Measurements from ENCODE around the gene PPP6R2. TPM values are rescaled to one million over a fixed set of nuclear protein-coding genes. Genes with fewer than 3 reads are reported as not detected.

PPP6R2 gene
- polyA plus RNA-seq, 1 donor (not counting 4 experiments of a cell fraction or from before 2014, with no cell fraction given) = 19.8 TPM

GRCh38 chr22:50294319-50294656, 48.8 kb upstream of the PPP6R2 start:
- DNase-seq (ENCODE audit: low read depth, low spot score) (no peak), FAIRE-seq (no peak)
- Histone ChIP-seq H3K9me3 (ENCODE audit: control insufficient read depth, low read depth, low read length) (no peaks in the 10 kb centered on the region), H3K4me3 (ENCODE audit: control insufficient read depth in 2 of 3, extremely low read depth in 1 of 3, insufficient read depth in 2 of 3, low read depth in 1 of 3, low read length in 3 of 3) (no peak overlapping the region), H3K27ac (ENCODE audit: control insufficient read depth, insufficient read depth, low read length) (peak overlapping the region; percentile 61), H3K36me3 (ENCODE audit: control insufficient read depth in 2 of 2, extremely low read depth in 1 of 2, insufficient read depth in 2 of 2, low read length in 2 of 2) (peaks cover 18 to 19% of the 10 kb centered on the region in 2 experiments), H3K9me1 (ENCODE audit: control insufficient read depth, extremely low read depth, insufficient read depth, low read length) (no peaks in the 10 kb centered on the region), H4K20me1 (ENCODE audit: control insufficient read depth, extremely low read depth, insufficient read depth, low read length) (peaks cover 13% of the 10 kb centered on the region), H3K4me2 (ENCODE audit: control insufficient read depth, extremely low read depth, insufficient read depth, low read depth, low read length) (peak overlapping the region; percentile 79), H2AFZ (ENCODE audit: control insufficient read depth, low read length) (no peak overlapping the region), H3K9ac (ENCODE audit: control insufficient read depth, extremely low read depth, insufficient read depth, low read length) (peak overlapping the region; percentile 50), H3K79me2 (ENCODE audit: control insufficient read depth, insufficient read depth, low read length) (peaks cover 94% of the 10 kb centered on the region), H3K4me1 (ENCODE audit: control insufficient read depth, extremely low read depth, insufficient read depth, low read length) (peaks cover 18% of the 10 kb centered on the region), H3K27me3 (ENCODE audit: control insufficient read depth, extremely low read depth, insufficient read depth, low read length) (no peaks in the 10 kb centered on the region)
- dilution Hi-C loops (cut with MboI; ENCODE audit: extremely low pct_ligation_motif_present, low sequenced_read_pairs) = no loop called here
- TF ChIP-seq CTCF (optimal IDR thresholded peaks at IDR 0.05 in 1 of 3, IDR thresholded peaks at IDR 0.05 in 1 of 3, conservative IDR thresholded peaks at IDR 0.05 in 1 of 3; ENCODE audit: extremely low read depth in 1 of 3, insufficient read depth in 2 of 3, low read length in 3 of 3) = no peak
- TF ChIP-seq EZH2 (IDR thresholded peaks at IDR 0.05; ENCODE audit: low read length) = no peak

GRCh38 chr22:50296658-50297490, 46.3 kb upstream of the PPP6R2 start:
- no peak overlapping the region for H3K4me3 ChIP-seq (ENCODE audit: control insufficient read depth in 2 of 3, extremely low read depth in 1 of 3, insufficient read depth in 2 of 3, low read depth in 1 of 3, low read length in 3 of 3)

More at GRCh38 chr22:50296658-50297490, 46.3 kb upstream of the PPP6R2 start:
- no peak for TF ChIP-seq EZH2 (IDR thresholded peaks at IDR 0.05; ENCODE audit: low read length)
- no peak for TF ChIP-seq CTCF (optimal IDR thresholded peaks at IDR 0.05 in 1 of 3, IDR thresholded peaks at IDR 0.05 in 1 of 3, conservative IDR thresholded peaks at IDR 0.05 in 1 of 3; ENCODE audit: extremely low read depth in 1 of 3, insufficient read depth in 2 of 3, low read length in 3 of 3)
- H3K9me3 ChIP-seq (ENCODE audit: control insufficient read depth, low read depth, low read length) = no peaks in the 10 kb centered on the region
- H4K20me1 ChIP-seq (ENCODE audit: control insufficient read depth, extremely low read depth, insufficient read depth, low read length) = peaks cover 18% of the 10 kb centered on the region
- H3K36me3 ChIP-seq (ENCODE audit: control insufficient read depth in 2 of 2, extremely low read depth in 1 of 2, insufficient read depth in 2 of 2, low read length in 2 of 2) = peaks cover 6 to 13% of the 10 kb centered on the region in 2 experiments
- H3K9me1 ChIP-seq (ENCODE audit: control insufficient read depth, extremely low read depth, insufficient read depth, low read length) = peaks cover 3% of the 10 kb centered on the region
- FAIRE-seq = no peak
- no peak overlapping the region for H2AFZ ChIP-seq (ENCODE audit: control insufficient read depth, low read length)
- H3K27me3 ChIP-seq (ENCODE audit: control insufficient read depth, extremely low read depth, insufficient read depth, low read length) = no peaks in the 10 kb centered on the region
- no peak for DNase-seq (ENCODE audit: low read depth, low spot score)
- peaks cover 93% of the 10 kb centered on the region for H3K79me2 ChIP-seq (ENCODE audit: control insufficient read depth, insufficient read depth, low read length)
- H3K27ac ChIP-seq (ENCODE audit: control insufficient read depth, insufficient read depth, low read length) = no peak overlapping the region
- peaks cover 37% of the 10 kb centered on the region for H3K4me1 ChIP-seq (ENCODE audit: control insufficient read depth, extremely low read depth, insufficient read depth, low read length)
- dilution Hi-C loops (cut with MboI; ENCODE audit: extremely low pct_ligation_motif_present, low sequenced_read_pairs) = no loop called here
- H3K4me2 ChIP-seq (ENCODE audit: control insufficient read depth, extremely low read depth, insufficient read depth, low read depth, low read length) = no peak overlapping the region
- H3K9ac ChIP-seq (ENCODE audit: control insufficient read depth, extremely low read depth, insufficient read depth, low read length) = no peak overlapping the region

All from keratinocyte (primary cell).